Activated CD8-positive, alpha-beta T cell treated with anti-CD3 and anti-CD28 coated beads for 36 hours (primary cell): ENCODE results near the gene PHF14. TPM values are rescaled to one million over a fixed set of nuclear protein-coding genes. Genes with fewer than 3 reads are reported as not detected.
"Not testable (repeated sequence)": the region's sequence is repeated elsewhere in the genome, so short reads cannot be mapped to it uniquely, and the experiment has no call there.

Experiments
- ATAC-seq: fragments of 200-7000 bp; cut with Tn5 transposase; one replicate; pipeline ENCODE4 v1.10.0; 2021; ENCODE audit warnings: mild to moderate bottlenecking, moderate library complexity
- CTCF ChIA-PET: fragments of 350-600 bp; sonication (Branson Sonifier 250); formaldehyde crosslinking; loops from one replicate; lab custom pipeline; 2021; ENCODE audit warnings: antibody characterized with exemption; lab: Charles Lee
- POLR2A ChIA-PET: fragments of 350-600 bp; sonication (Branson Sonifier 250); formaldehyde crosslinking; loops from one replicate; lab custom pipeline; 2021; ENCODE audit warnings: antibody characterized with exemption; lab: Charles Lee
- DNase-seq: peaks from one replicate; pipeline ENCODE4 v3.0.0-alpha.2; 2020
- H3K27ac Mint-ChIP-seq: one replicate; pipeline ENCODE4 v1.8.0; 2021; ENCODE audit warnings: mild to moderate bottlenecking, mixed read lengths
- H3K27me3 Mint-ChIP-seq: one replicate; pipeline ENCODE4 v1.8.0; 2021; ENCODE audit warnings: mixed read lengths
- H3K36me3 Mint-ChIP-seq: one replicate; pipeline ENCODE4 v1.8.0; 2021; ENCODE audit warnings: low read depth, mixed read lengths
- H3K4me1 Mint-ChIP-seq: one replicate; pipeline ENCODE4 v1.8.0; 2021; ENCODE audit warnings: low read depth, mixed read lengths
- H3K4me3 Mint-ChIP-seq: one replicate; pipeline ENCODE4 v1.8.0; 2021; ENCODE audit warnings: mild to moderate bottlenecking, moderate library complexity, mixed read lengths
- H3K9me3 Mint-ChIP-seq: one replicate; pipeline ENCODE4 v1.8.0; 2021; ENCODE audit warnings: mixed read lengths
- intact Hi-C: fragments of 100-400 bp; cut with micrococcal nuclease; formaldehyde crosslinking; loops from one replicate; pipeline ENCODE4 v1.10.0; 2022
- total RNA-seq, 2 experiments: library from RNA; stranded (reverse); gene quantifications; one replicate each; pipeline ENCODE4 v1.2.3, GENCODE V29; 2021
- TF ChIP-seq, protein P1 (sequence below): fragments of 200-600 bp; IDR thresholded peaks from one replicate; pipeline ENCODE4 v1.8.0; 2022; ENCODE audit warnings: antibody characterized with exemption, mild to moderate bottlenecking

Gene PHF14
- total RNA-seq, 2 experiments from 2014 or later = 36.7 to 38.7 TPM

DNA sequence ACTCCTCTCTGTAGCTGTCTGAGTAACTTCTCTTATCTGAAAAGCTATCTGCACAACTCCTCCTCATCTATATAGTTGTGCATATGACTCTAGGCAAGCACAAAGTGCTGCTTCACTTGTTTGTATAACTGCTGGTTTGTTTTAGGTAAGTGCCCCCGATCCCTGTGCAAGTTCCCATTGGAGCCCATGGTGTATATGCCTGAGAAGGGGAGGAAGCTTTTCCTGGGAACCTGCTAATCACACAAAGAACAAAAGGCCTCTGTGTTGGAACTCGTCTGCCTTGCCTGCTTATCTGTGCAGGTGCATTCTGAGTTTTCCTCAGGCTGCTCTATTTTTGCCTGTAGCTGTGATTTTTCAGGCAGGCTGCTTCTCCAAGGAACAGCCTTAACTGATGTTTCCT lies 23.2 kb upstream of the PHF14 start:
- intact Hi-C loops = no loop called here
- DNase-seq (no peak), ATAC-seq (no peak)
- POLR2A ChIA-PET = no interaction called here
- Mint-ChIP-seq H3K27me3 (no peaks in the 10 kb centered on the region), H3K9me3 (no peaks in the 10 kb centered on the region), H3K4me3 (no peak overlapping the region), H3K27ac (no peak overlapping the region), H3K4me1 (no peaks in the 10 kb centered on the region), H3K36me3 (no peaks in the 10 kb centered on the region)
- CTCF ChIA-PET = interaction anchor here (1.0 kb wide), 1 partner anchor 9 kb away, joined by 4 read pairs; no protein-coding TSS in a partner anchor
- TF ChIP-seq, protein P1, sequence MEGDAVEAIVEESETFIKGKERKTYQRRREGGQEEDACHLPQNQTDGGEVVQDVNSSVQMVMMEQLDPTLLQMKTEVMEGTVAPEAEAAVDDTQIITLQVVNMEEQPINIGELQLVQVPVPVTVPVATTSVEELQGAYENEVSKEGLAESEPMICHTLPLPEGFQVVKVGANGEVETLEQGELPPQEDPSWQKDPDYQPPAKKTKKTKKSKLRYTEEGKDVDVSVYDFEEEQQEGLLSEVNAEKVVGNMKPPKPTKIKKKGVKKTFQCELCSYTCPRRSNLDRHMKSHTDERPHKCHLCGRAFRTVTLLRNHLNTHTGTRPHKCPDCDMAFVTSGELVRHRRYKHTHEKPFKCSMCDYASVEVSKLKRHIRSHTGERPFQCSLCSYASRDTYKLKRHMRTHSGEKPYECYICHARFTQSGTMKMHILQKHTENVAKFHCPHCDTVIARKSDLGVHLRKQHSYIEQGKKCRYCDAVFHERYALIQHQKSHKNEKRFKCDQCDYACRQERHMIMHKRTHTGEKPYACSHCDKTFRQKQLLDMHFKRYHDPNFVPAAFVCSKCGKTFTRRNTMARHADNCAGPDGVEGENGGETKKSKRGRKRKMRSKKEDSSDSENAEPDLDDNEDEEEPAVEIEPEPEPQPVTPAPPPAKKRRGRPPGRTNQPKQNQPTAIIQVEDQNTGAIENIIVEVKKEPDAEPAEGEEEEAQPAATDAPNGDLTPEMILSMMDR = no peak

DNA sequence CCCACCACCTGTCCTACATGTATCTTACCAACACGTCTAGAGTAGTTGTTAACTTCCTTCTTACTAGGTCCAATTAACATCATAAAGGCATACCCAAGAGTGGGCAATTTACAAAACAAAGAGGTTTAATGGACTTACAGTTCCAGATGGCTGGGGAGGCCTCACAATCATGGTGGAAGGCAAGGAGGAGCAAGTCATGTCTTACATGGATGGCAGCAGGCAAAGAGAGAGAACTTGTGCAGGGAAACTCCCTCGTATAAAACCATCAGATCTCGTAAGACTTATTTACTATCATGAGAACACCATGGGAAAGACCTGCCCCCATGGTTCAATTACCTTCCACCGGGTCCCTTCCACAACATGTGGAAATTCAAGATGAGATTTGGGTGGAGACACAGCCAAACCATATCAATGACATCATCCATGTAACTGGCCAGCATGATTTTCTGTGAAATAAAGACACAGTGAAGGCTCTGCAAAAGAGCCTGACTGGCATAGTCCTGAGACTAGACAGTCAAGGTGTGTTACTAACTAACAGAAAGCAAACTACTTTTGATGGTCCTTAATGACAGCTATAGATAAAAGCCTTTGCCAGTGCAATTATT lies 22.6 kb upstream of the PHF14 start:
- H3K27ac Mint-ChIP-seq, ATAC-seq, DNase-seq, H3K4me3 Mint-ChIP-seq, H3K27me3 Mint-ChIP-seq, intact Hi-C loops, H3K4me1 Mint-ChIP-seq, H3K9me3 Mint-ChIP-seq, POLR2A ChIA-PET, H3K36me3 Mint-ChIP-seq: not testable (repeated sequence)
- CTCF ChIA-PET = interaction anchor here (1.0 kb wide), 1 partner anchor 10 kb away, joined by 4 read pairs; no protein-coding TSS in a partner anchor

- H3K27me3 Mint-ChIP-seq = no peaks in the 10 kb centered on the region
- intact Hi-C loops = no loop called here
- H3K36me3 Mint-ChIP-seq = no peaks in the 10 kb centered on the region
- no peak overlapping the region for H3K4me3 Mint-ChIP-seq
- no peaks in the 10 kb centered on the region for H3K4me1 Mint-ChIP-seq
- H3K9me3 Mint-ChIP-seq = no peaks in the 10 kb centered on the region
- TF ChIP-seq, protein P1 = no peak
- ChIA-PET CTCF (no interaction called here), POLR2A (no interaction called here)
- H3K27ac Mint-ChIP-seq = no peak overlapping the region
- DNase-seq (no peak), ATAC-seq (no peak)
Measured at GRCh38 chr7:10952588-10952987, 21.1 kb upstream of the PHF14 start.

DNA sequence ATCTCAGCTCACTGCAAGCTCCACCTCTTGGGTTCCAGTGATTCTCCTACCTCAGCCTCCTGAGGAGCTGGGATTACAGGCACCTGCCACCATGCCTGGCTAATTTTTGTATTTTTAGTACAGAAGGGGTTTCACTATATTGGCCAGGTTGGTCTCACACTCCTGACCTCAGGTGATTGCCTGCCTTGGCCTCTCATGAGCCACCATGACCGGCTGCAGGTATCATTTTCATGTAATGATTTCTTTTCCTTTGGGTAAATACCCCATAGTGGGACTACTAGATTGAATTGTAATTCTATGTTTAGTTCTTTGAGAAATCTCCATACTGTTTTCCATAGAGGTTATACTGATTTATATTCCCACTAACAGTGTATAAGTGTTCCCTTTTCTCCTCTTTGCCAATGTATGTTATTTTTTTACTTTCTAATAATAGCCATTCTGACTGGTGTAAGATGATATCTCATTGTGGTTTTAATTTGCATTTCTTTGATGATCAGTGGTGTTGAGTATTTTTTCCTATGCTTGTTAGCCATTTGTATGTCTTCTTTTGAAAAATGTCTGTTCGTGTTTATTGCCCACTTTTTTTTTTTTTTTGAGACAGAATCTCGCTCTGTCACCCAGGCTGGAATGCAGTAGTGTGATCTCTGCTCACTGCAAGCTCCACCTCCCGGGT lies 20.5 kb upstream of the PHF14 start:
- H3K36me3 Mint-ChIP-seq, H3K4me1 Mint-ChIP-seq, POLR2A ChIA-PET, intact Hi-C loops, H3K4me3 Mint-ChIP-seq, ATAC-seq, CTCF ChIA-PET, DNase-seq, H3K27ac Mint-ChIP-seq, H3K27me3 Mint-ChIP-seq, H3K9me3 Mint-ChIP-seq: not testable (repeated sequence)

- H3K9me3 Mint-ChIP-seq = no peaks in the 10 kb centered on the region
- ChIA-PET CTCF (no interaction called here), POLR2A (no interaction called here)
Measured at GRCh38 chr7:10956528-10956927, 17.1 kb upstream of the PHF14 start.

DNA sequence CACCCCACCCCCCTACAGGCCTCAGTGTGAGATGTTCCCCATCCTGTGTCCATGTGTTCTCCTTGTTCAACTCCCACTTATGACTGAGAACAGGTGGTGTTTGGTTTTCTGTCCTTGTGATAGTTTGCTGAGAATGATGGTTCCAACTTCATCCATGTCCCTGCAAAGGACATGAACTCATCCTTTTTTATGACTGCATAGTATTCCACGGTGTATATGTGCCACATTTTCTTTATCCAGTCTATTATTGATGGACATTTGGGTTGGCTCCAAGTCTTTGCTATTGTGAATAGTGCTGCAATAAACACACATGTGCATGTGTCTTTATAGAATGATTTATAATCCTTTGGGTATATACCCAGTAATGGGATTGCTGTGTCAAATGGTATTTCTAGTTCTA lies 13.4 kb upstream of the PHF14 start:
- H3K4me1 Mint-ChIP-seq, H3K4me3 Mint-ChIP-seq, CTCF ChIA-PET, H3K9me3 Mint-ChIP-seq, intact Hi-C loops, POLR2A ChIA-PET, H3K27ac Mint-ChIP-seq, ATAC-seq, DNase-seq, H3K36me3 Mint-ChIP-seq: not testable (repeated sequence)
- peaks cover 14% of the 10 kb centered on the region for H3K27me3 Mint-ChIP-seq

More at GRCh38 chr7:10956528-10956927, 17.1 kb upstream of the PHF14 start:
- no peak overlapping the region for H3K27ac Mint-ChIP-seq
- no peaks in the 10 kb centered on the region for H3K4me1 Mint-ChIP-seq
- TF ChIP-seq, protein P1 = no peak
- intact Hi-C loops = no loop called here
- H3K4me3 Mint-ChIP-seq = no peak overlapping the region
- no peaks in the 10 kb centered on the region for H3K36me3 Mint-ChIP-seq
- DNase-seq (no peak), ATAC-seq (no peak)
- H3K27me3 Mint-ChIP-seq = peaks cover 6% of the 10 kb centered on the region

DNA sequence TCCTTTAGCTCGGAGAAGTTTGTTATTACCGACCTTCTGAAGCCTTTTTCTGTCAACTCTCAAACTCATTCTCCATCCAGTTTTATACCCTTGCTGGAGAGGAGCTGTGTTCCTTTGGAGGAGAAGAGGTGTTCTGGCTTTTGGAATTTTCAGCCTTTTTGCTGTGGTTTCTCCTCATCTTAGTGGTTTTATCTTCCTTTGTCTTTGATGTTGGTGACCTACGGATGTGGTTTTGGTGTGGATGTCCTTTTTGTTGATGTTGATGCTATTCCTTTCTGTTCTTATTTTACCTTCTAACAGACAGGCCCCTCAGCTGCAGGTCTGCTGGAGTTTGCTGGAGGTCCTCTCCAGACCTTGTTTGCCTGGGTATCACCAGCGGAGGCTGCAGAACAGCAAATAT lies 8.7 kb upstream of the PHF14 start:
- DNase-seq, H3K36me3 Mint-ChIP-seq, H3K4me3 Mint-ChIP-seq, H3K27ac Mint-ChIP-seq, intact Hi-C loops, CTCF ChIA-PET, H3K9me3 Mint-ChIP-seq, ATAC-seq, H3K4me1 Mint-ChIP-seq, POLR2A ChIA-PET: not testable (repeated sequence)
- H3K27me3 Mint-ChIP-seq = peaks cover 17% of the 10 kb centered on the region
